Heart right ventricle (tissue), 16 donors: ENCODE results near the gene TAF11L4. TPM values are rescaled to one million over a fixed set of nuclear protein-coding genes. Genes with fewer than 3 reads are reported as not detected.
"Not testable (repeated sequence)": the region's sequence is repeated elsewhere in the genome, so short reads cannot be mapped to it uniquely, and the experiment has no call there.

Source experiments
- ATAC-seq, 8 donors: fragments of 200-7000 bp; cut with Tn5 transposase; one replicate each; pipeline ENCODE4 v1.9.1; 2020; ENCODE audit warnings: mild to moderate bottlenecking in 8 of 8, moderate library complexity in 8 of 8, moderate number of reproducible peaks in 1 of 8
- DNase-seq, 2 donors: peaks; one replicate each; pipeline ENCODE4 v3.0.0-alpha.2; 2020
- H3K27ac ChIP-seq, 10 donors: fragments of 200-600 bp; sonication (generic) in 2 of 10; one replicate each; pipeline versions ENCODE4 v1.5.0 to v1.8.0; 2020 to 2022; ENCODE audit warnings: mild to moderate bottlenecking in 3 of 10
- H3K27me3 ChIP-seq, 7 donors: fragments of 200-600 bp; one replicate each; pipeline ENCODE4 v1.8.0; 2021 to 2022; ENCODE audit warnings: mild to moderate bottlenecking in 2 of 7
- H3K36me3 ChIP-seq, 9 donors: fragments of 200-600 bp; sonication (generic) in 1 of 9; one replicate each; pipeline versions ENCODE4 v1.5.0 to v1.8.0; 2020 to 2022; ENCODE audit warnings: mild to moderate bottlenecking in 2 of 9
- H3K4me1 ChIP-seq, 9 donors: fragments of 200-600 bp; sonication (generic) in 1 of 9; one replicate each; pipeline versions ENCODE4 v1.5.0 to v1.8.0; 2020 to 2022; ENCODE audit warnings: mild to moderate bottlenecking in 4 of 9
- H3K4me3 ChIP-seq, 10 donors: fragments of 200-600 bp; sonication (generic) in 2 of 10; one replicate each; pipeline versions ENCODE4 v1.5.0 to v1.8.0; 2020 to 2022; ENCODE audit warnings: mild to moderate bottlenecking in 7 of 10, moderate library complexity in 2 of 10
- H3K9me3 ChIP-seq, 11 donors: fragments of 200-600 bp in 10 of 11; sonication (generic) in 2 of 11; one replicate each; pipeline versions ENCODE4 v1.5.0 to v1.8.0; 2013 to 2022; ENCODE audit warnings: mild to moderate bottlenecking in 2 of 11, control low read depth in 1 of 11, moderate library complexity in 1 of 11
- CTCF ChIP-seq, 9 donors: fragments of 200-600 bp; sonication (generic) in 2 of 9; IDR thresholded peaks; one replicate each; pipeline versions ENCODE4 v1.5.0 to v1.8.0; 2021 to 2022; ENCODE audit warnings: antibody characterized with exemption in 9 of 9, mild to moderate bottlenecking in 5 of 9, moderate library complexity in 1 of 9
- WGBS, 2 donors: extraction: QIAGEN DNeasy Blood & Tissue Kit; methylation state at CpG; one replicate each; pipeline ENCODE4 v1.1.7; 2013; ENCODE audit warnings: inconsistent platforms in 1 of 2; 5-methylcytosine and 5-hydroxymethylcytosine counted together
- intact Hi-C, 10 donors: fragments of 100-400 bp; cut with DNase I; formaldehyde crosslinking; loops; one replicate each; pipeline versions ENCODE4 v1.11.1 to v1.14.2; 2022
- polyA plus RNA-seq, 2 donors: library from polyadenylated mRNA; stranded (reverse); fragments of 200-250 nt; gene quantifications; one replicate each; pipeline ENCODE4 v1.2.3, GENCODE V29; 2013
- total RNA-seq, 10 donors: library from RNA; stranded (reverse); fragmentation: NEBNext Ultra II Directional in 3 of 10; extraction: Animal tissue kit (Norgen Biotek cat#: 25700) in 3 of 10; gene quantifications; one replicate each; pipeline versions ENCODE4 v1.2.1 to v1.2.4, GENCODE V29; 2021 to 2023
- donor health status: Arrhythmogenic right ventricular cardiomyopathy.
- donor health status: ischemic (EF 13 %, LVEDD 7.1; RV severe dilation, severe dysfunction).
- donor health status: healthy with polysubstance abuse.
- donor health status: DM: no; HTN: yes; CAD: no.
- donor health status: DM: no; HTN: no; CAD: no.
- donor health status: ischemic (EF 25% LVEDD 6.9; RV normal size, moderate dysfunction).
- donor health status: ischemic (EF 25% LVEDD 5.7; RV mildly dilated, moderate dysfunction).
- donor health status: healthy.
- donor health status: DM: yes; HTN: yes; CAD: no.
- donor health status: Ischemic cardiomyopathy.
- donor health status: ischemic (EF 35%, LVEDD 5.7; RV mildly dilated, moderate dysfunction).
- donor health status: nonischemic (EF 11% LVEDD 7.7; RV severe dilation, severe dysfunction).
- donor health status: DM: yes; HTN: yes; CAD: no.
- donor health status: PGD.
- donor health status: ischemic (EF 29% LVEDD 5.4; RV normal size, mild dysfunction).
- donor health status: nonischemic (EF 23%, LVEDD 6.1; RV moderate dilation, normal function).

The TAF11L4 gene
- total and polyA plus RNA-seq, 12 donors: not detected

- no peak overlapping the region for H3K4me3 ChIP-seq
- peaks cover 0 to 7% (median 4%) of the 10 kb centered on the region in 7 donors for H3K27me3 ChIP-seq
- no peaks in the 10 kb centered on the region for H3K4me1 ChIP-seq
- intact Hi-C loops: no loop called here
- no peaks in the 10 kb centered on the region for H3K36me3 ChIP-seq
- no peak for DNase-seq
- 66 to 68% methylated on average over 2 of the region's 2 CpGs for WGBS, 2 donors
- TF ChIP-seq CTCF (IDR thresholded peaks at IDR 0.05): no peak
- H3K27ac ChIP-seq: no peak overlapping the region
- no peak for ATAC-seq
- no peaks in the 10 kb centered on the region for H3K9me3 ChIP-seq
Observed at GRCh38 chr5:17482790-17483189, 38.8 kb upstream of the TAF11L4 start.

GRCh38 chr5:17486464-17487173 is 35.0 kb upstream of the TAF11L4 start:
- WGBS, 2 donors: 80 to 84% methylated on average over 10 of the region's 10 CpGs
- not testable (repeated sequence) for H3K9me3 ChIP-seq

GRCh38 chr5:17487174-17487512 is 34.5 kb upstream of the TAF11L4 start:
- H3K4me1 ChIP-seq: no peaks in the 10 kb centered on the region
- no peak for TF ChIP-seq CTCF (IDR thresholded peaks at IDR 0.05)

More at GRCh38 chr5:17486464-17487173, 35.0 kb upstream of the TAF11L4 start:
- H3K4me3 ChIP-seq, H3K27ac ChIP-seq, H3K4me1 ChIP-seq, H3K27me3 ChIP-seq, ATAC-seq, intact Hi-C loops, DNase-seq, H3K36me3 ChIP-seq: not testable (repeated sequence)

GRCh38 chr5:17491257-17491656 is 30.3 kb upstream of the TAF11L4 start:
- H3K9me3 ChIP-seq, H3K27me3 ChIP-seq, ATAC-seq, H3K4me1 ChIP-seq, DNase-seq, H3K4me3 ChIP-seq, intact Hi-C loops, H3K27ac ChIP-seq, H3K36me3 ChIP-seq: not testable (repeated sequence)
- 94 to 95% methylated on average over 21 to 23 of the region's 23 CpGs for WGBS, 2 donors

More at GRCh38 chr5:17487174-17487512, 34.5 kb upstream of the TAF11L4 start:
- Histone ChIP-seq H3K9me3 (peaks cover 0 to 2% (median 0%) of the 10 kb centered on the region in 11 donors), H3K27ac (no peak overlapping the region), H3K4me3 (no peak overlapping the region), H3K36me3 (no peaks in the 10 kb centered on the region), H3K27me3 (peaks cover 0 to 7% (median 0%) of the 10 kb centered on the region in 7 donors)
- ATAC-seq (no peak), DNase-seq (no peak)
- intact Hi-C loops: no loop called here
- WGBS, 2 donors: 87 to 95% methylated on average over 1 of the region's 1 CpG

GRCh38 chr5:17492770-17493169 is 28.8 kb upstream of the TAF11L4 start:
- no peak for DNase-seq
- intact Hi-C loops: no loop called here
- Histone ChIP-seq H3K27ac (no peak overlapping the region), H3K9me3 (peaks cover 0 to 8% (median 0%) of the 10 kb centered on the region in 11 donors), H3K36me3 (no peaks in the 10 kb centered on the region), H3K4me1 (no peaks in the 10 kb centered on the region), H3K27me3 (no peaks in the 10 kb centered on the region), H3K4me3 (no peak overlapping the region)
- TF ChIP-seq CTCF (IDR thresholded peaks at IDR 0.05): no peak
- no peak for ATAC-seq
- 84 to 92% methylated on average over 3 of the region's 3 CpGs for WGBS, 2 donors
